ENCODE results near the gene ATF6.

ATF6 gene

DNA sequence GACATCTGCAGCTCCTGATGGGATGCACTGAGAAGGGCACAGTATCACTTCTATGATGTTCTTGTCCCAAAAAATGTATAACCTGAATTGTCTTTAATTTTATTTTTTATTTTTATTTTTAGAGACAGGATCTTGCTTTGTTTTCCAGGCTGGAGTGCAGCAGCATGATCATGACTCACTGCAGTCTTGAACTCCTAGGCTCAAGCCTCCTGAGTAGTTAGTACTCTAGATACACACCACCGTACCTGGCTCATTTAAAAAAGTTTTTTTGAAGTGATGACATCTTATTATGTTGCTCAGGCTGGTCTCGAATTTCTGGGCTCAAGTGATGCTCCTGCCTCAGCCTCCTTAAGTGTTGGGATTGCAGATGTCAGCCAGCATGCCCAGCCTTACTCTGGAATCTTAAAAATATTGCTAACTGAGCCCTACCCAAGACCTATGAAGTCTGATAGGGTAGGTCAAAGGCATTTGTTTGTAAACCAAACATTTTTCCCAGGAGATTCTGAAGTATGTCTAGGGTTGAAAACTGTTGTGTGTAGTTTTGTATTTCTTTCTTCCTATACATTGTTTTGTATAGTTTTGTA, 68.9 kb downstream of the ATF6 start:
- no peak for DNase-seq (ENCODE audit: low read depth)

DNA sequence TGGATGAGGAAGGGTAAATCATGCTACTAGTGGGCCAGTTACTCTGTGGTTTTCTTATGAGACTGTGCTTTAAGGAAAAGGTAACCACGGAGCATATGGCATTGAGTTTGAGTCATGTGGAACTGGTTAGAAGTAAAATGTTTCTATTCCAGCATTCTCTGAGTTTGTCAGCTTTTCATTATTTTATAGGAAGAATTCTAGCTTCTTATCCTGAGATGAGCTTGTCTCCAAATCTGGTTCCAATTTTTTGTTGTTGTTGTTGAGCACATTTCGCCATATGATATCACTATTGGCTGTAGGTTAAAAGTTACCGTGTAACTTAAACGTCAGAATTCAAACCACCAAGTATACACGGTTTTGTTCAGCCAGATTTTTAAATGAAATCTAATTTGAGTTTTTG, 69.9 kb downstream of the ATF6 start:
- no peak for DNase-seq (ENCODE audit: low read depth)

DNA sequence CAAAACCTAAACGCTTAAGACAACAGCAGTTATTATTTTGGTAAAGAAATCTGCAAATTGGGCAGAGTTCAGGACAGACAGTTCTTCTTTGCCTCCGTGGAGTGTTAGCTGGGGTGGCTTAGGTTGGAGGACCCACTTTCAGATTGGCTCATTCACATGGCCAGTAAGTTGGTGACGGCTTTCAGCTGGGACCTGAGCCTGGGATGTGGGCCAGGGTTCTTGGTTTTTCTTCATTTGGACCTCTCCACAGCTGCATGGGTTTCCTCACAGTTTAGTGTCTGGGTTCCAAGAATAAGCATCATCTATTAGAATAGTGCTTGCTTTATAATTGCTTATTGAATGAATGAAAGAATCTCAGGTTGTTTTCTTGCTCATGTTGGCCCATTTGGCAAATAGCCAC, 72.2 kb downstream of the ATF6 start:
- DNase-seq (ENCODE audit: low read depth) = no peak

DNA sequence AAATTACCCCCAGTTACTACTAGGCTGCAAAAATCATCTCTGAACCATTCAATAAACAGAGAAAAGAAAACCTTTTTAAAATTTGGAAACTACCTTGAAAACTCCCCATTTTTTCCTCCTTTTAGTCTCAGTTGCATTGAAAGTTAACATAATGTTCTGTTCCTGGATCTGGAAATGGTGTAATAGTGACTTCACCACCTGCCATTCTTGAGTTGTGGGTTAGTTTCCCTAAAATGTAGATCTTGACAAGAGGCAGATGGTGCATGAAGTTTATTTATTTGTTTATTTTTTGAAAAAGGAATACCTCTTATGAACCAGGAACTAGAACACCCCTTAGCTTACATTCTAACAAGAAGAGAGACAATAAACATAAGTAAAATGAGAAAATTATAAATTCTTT, 72.8 kb downstream of the ATF6 start:
- no peak for DNase-seq (ENCODE audit: low read depth)

DNA sequence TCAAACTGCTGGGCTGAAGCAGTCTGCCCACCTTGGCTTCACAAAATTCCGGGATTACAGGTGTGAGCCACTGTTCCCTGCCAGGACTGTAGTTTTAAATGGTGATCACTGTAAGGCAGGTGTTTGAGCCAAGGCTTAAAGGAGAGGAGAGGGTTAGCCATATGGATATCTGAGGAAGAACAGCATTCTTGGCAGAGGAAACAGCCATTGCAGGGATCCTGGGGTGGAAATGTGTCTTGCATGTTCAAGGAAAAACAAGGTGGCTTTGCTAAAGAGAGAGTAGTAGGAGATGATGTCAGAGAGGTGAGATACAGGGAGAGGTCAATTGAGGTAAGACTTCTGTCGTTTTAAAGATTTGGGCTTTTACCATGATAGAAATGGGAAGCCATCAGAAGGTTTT, 73.5 kb downstream of the ATF6 start:
- DNase-seq (ENCODE audit: low read depth) = no peak

DNA sequence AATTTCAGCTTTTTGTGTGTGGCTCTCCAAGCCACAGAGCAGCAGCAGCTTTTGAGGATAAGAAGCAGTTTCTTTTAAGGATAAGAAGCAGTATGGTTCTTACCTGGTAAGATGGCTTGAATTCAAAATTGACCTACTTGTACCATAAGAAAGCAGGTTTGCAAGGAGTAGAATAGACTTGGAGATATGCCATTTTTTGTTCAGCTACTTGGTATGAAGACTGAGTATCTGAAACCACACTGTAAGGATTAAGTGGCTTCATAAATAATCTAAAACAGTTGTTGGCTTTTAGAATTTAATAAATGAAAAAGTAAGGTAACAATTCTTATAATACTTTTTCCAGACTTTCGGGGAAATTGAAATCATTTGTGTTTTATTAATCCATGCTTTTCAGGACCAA, 74.2 kb downstream of the ATF6 start:
- no peak for DNase-seq (ENCODE audit: low read depth)

DNA sequence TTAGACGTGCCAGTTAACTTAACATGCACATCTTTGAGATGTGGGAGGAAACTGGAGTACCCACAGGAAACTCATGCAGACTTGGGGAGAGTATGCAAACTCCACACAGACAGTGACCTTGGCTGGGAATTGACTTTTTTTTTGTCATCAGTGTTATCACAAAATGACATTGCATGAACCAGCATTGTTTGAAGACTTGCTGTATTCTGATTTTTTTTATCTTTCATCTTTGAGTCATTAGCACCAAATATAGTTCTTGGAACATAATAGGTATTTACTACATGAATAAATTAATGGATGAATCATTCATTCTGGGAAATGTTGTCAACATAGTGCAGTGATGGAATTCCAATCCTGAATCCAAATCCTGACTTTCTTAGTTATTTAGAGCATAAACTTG, 77.0 kb downstream of the ATF6 start:
- DNase-seq (ENCODE audit: low read depth) = no peak

DNA sequence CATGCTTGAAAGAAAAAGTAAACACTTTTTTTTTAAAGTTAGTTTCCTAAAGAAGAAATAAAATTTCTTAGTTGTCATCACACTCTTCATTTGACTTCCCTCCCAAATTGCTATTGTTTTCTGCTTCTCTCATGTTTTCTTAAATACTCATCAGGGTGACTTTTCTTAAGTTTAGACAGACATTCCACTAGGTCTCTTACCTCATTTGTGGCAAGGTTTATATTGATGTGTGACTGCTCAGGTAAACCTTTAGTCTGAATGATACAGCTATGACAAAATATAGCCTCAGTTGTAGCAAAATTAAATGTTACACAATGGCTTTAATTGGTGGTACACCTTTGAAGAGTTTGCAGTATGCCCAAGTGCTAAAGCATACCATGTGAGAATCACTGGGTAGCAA, 78.6 kb downstream of the ATF6 start:
- no peak for DNase-seq (ENCODE audit: low read depth)

DNA sequence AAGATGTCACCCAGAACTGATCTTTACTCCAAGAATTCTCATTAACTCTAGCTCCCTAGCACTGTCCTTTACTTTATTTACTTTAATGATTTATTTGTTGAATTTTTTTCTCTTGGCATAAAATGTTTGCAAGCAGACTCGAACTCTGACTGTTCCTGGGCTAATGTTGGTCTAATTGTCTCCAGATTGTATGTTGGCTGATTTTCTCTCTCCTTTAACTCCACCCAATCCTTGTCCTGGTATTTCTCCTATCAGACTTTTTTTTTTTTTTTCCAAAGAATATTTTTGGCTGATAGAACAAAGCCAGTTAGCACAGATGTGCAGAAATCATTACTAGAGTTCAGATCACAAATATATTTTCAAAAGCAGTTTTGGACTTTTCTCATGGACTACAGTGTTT, 82.6 kb downstream of the ATF6 start:
- DNase-seq (ENCODE audit: low read depth) = no peak

DNA sequence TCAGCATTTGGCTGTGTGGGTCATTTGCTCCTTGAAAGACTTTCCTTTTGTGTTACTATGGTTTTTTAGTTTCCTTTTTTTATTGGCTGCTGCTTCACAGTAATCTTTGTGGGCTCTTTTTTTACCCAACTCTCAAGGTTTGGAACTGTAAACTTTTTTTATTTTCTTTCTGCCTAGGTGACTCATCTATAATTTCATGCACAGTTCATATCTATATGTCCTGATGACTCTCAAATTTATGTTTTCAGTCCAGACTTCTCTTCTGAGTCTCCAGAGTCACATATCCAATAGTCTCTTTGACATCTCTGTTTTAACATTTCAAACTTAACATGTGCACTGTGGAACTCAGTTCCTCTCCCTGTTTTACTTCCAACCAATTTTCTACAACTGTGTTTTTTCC, 83.4 kb downstream of the ATF6 start:
- no peak for DNase-seq (ENCODE audit: low read depth)

DNA sequence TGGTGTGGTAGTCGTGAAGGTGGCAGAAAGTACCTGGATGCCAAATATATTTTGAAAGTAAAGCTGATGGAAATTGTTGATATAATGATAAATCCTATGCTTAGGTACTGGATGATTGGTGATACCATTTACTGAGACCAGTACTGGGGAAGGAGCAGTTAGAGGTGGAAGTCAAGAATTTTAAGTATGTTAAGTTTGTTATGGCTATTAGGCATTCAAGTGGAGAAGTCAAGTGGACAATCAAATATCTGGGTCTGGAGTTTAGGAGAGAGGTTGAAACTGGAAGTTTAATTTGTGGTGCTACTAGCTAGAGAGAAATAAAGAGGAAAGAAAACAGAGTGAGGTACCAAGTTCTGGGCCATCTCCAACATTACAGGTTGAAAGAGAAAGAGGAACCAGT, 89.1 kb downstream of the ATF6 start:
- no peak for DNase-seq (ENCODE audit: low read depth)

DNA sequence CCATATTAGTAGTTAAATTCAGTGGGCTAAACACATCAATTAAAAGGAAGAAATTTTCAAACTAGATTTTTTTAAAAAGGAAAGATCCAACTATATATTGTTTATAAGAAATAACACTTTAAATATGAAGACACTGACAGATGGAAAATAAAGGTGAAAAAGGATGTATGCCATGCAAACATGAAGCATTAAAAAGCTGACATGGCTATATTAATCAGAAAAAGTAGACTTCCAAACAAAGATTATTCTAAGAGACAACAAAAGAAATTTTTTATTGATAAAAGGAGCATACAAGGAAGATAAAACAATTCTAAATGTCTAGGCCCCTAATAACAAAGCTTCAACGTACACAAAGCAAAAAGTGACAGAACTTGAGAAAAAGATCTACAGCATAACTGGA, 92.2 kb downstream of the ATF6 start:
- no peak for DNase-seq (ENCODE audit: low read depth)

DNA sequence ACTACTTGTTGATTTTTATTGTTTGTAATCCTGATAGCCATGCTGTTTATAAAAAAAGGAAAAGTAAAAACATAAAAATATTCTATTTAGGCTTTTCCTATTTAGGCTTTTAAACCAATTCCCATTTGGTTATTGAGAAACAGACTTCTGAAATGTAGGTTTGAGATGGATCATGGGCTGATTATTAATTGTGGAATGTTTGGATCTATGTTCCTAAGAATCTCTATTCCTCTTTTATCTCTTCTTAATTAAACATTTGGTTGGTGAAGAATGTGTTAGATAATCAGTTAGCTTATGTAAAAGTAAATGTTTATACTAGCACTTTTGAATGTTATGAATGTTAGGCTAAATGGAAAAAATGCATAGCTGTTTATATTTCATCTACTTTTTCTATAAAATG, 97.4 kb downstream of the ATF6 start:
- DNase-seq (ENCODE audit: low read depth) = no peak

DNA sequence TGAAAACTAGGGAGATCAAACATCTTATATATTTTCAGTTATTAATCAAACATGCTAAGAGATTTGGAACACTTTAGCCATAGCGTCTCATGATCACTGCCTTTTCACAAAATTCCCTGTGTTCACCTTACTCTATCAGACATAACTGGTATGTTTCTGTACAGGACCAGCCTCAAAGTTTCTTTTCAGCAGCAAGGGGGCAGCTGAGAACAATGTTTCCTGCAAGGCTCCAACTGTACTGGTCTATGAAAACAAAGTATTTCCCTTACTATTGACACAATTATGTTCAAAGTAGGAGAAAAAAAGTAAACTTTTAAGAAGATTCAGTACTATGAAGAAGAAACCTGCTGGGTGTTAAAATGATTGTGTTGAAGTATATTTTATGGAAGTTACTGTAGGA, 98.5 kb downstream of the ATF6 start:
- DNase-seq (ENCODE audit: low read depth) = no peak

DNA sequence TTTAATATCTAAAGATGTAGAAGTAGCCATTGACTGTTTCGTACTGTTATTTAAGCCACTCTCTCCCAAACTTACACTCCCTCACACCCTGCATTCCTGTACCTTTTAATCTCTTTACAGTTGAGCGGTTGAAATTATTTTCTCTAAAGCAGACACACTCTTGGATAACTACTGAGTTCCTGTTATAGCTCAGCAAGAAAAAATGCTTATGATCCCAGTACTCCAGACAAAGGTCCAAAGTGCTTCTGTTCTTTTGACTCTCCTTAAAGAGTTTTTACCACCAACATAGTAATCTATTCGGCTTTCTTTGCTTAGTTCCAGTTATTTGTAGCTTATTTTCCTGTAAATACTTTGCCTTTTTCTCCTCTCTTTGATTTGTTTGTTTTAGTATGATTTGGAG, 100.1 kb downstream of the ATF6 start:
- no peak for DNase-seq (ENCODE audit: low read depth)

DNA sequence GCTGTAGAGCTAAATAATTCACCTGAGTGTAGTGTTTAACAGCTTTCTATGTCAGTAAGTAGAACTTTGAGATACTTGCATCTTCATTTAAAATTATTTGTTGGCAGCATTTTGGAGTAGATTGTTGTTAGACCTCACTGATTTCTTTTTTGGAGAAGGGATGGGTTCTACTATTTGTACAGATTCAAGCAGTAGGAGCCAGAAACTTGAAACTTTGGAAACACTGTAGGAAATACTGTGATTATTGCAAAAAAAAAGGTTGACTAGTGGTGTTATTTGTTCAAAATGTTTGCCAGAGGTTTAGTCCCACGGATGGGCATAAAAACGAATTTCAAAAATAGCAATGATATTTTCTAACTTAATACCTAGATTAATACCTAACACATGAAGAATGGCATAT, 102.7 kb downstream of the ATF6 start:
- no peak for DNase-seq (ENCODE audit: low read depth)

DNA sequence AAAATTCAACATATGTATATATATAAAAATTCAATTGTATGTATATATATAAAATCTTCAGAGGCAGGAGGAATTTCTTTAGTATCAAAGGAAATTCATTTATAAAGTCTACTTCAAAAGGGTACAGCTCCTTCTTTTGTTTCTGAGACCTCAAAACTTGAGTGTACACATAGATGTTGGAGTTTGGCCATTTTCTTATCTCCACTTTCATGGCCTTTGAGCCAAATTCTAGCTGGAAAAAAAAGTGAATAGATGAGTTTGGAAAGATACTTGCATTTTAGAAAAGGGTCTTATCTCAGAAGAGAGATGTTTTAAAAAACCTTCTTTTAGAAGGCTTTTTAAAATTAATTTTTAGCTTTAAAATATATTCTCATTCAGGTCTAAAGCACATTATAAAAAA, 103.2 kb downstream of the ATF6 start:
- no peak for DNase-seq (ENCODE audit: low read depth)

DNA sequence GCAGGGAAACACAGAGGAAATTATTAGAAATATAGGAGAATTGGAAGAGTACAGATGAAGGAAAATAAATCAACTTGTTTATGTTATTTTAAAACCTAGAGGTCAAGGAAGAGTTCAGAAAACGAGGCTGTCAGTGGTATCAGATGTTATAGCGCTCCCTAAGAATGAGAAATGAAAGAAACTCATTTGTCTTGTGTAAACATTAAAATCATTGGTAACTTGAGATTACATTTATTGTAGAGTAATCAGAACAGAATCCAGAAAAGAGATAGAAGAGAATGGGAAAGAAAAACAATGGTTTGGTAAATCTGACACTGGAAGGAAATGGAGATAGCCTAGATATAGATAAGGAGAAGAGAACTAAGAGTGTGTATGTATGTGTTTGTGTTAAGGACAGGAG, 106.4 kb downstream of the ATF6 start:
- DNase-seq (ENCODE audit: low read depth) = no peak

DNA sequence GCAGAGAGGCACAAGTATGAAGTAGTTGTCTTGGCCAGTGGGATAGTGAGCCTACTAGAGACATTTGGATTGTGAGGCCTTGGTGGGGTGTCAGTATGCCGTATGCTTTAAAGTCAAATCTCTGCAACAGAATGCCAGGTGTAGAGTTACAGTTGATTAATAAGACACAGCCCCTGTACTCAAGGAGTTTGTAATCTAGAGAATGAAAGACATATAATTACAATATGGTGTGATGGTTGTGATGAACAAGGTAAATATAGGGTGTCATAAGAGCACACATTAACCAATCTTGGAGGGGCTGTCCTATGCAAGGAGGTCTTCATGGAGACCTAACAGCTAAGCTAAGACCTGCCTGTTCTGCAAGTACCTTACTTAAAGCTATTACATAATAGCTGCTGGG, 113.1 kb downstream of the ATF6 start:
- DNase-seq (ENCODE audit: low read depth) = no peak

DNA sequence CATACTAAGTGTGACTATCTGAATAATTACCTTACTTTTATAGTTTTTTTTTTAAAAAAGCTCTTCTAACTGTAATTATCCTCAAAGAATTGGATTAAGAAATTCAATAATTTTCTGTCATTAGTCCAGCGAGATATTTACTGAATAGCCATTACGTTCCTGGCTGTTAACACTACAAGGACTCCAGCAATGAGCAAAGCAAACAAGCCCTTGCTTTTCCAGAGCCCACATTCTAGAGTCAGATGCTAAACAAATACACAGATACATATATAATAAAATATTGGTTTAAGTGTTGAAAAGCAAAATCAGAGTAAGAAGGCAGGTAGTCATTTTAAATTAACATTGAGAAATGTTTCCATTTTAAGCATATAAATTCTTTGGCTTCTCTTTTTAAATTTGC, 118.4 kb downstream of the ATF6 start:
- DNase-seq (ENCODE audit: low read depth) = no peak

DNA sequence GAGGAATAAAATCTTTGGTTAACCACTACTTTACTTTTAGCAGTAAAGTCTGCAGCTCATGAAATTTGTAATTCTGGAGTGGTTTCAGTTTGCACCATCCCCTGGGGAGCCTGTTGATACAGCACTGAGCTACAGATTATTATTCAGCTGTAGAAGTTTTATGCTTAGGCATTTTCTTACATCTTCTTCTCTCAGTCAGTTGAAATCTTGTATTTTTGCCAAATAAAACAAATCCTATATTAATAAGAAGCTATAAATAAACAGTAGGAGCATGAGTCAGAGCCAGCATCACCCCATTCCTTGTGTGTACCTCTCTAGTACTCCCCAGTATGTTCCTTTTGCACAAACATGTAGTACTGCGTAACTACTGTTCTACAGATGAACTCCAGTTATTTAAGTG, 118.9 kb downstream of the ATF6 start:
- DNase-seq (ENCODE audit: low read depth) = no peak

DNA sequence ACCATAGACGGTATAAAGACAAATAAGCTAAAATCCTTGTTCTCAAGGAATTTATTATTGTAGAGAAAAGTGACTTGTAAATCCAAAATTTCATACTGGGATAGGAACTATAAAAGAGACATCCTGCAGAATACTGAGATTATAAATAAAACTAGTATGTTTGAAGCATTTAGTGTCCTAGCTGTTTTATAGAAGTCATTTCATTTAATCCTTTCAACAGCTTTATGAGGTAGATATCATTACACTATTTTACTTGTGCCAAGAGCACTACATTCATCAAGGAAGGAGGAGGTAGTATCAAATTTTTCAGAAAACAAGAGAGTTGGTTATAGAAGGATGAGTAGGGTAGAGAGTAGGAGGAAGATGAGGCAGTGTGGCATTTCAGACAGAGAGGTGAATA, 119.6 kb downstream of the ATF6 start:
- no peak for DNase-seq (ENCODE audit: low read depth)

DNA sequence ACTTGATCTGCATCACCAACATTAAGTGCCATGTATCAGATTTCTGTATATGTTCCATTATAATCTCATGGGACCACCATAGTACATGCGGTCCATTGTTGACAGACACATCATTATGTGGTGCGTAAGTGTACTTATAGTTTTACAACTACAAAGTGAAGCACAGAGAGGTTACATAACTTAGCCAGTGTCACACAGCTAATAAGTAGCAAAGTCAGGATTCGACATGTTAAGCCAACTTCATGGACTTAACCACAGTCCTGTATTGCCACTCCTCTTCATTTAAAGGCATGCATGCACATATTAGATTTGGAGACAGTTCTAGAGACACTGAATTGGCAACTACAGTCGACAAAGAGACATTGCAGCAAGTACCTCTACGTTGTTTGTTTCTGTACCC, 120.5 kb downstream of the ATF6 start:
- DNase-seq (ENCODE audit: low read depth) = no peak

DNA sequence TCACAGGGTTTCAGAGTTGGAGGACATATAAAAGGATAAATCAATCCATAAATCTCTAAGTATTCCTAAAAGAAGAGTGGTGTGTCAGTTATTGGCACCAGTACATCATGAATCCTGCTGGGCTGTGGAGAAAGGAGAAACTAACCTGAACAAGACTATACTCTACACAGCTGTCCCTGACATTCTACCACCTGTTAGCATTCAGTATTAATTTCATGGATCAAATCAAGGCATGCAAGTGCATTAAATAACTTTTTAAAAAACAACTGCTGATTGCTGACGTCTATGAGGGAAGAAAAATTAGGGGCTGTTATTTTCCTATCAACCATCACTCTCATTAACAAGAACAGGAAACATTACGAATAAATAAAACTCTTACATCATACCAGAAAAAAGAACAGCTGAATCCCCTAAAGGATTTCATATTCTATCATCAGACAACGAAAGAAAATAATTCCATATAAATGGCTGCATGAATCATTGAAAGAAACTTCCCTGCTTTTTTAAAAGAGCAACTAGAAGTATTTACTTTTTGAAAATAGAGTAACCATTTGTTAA, 121.7 kb downstream of the ATF6 start:
- no peak for DNase-seq (ENCODE audit: low read depth)

DNA sequence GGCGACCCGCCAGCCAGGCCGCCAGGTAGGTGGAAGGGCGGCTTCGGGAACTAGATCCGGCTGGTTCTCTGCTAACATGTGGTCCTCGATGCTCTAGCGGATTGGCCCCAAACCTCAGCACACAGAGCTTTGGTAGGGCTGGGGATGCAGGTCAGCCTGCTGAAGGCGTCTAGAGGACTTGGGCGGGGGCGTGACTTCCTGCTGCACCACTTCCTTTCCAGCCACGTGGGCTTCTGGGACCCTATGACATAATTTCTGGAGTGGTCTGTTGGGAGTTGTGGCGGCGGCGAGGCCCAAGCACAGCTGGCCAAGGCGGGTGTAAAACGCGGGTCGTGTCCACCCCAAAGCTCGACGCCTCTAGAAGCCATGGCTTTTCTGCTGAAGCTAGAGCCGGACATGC, 124.5 kb downstream of the ATF6 start:
- no peak for DNase-seq (ENCODE audit: low read depth)

Data from stimulated activated CD8-positive, alpha-beta memory T cell treated with anti-CD3 and anti-CD28 coated beads, Interleukin-12 subunit alpha, Interleukin-12 subunit beta, amount 100 ng/mL, for 4 hours (primary cell).